Fibroblast of lung (primary cell): Measurements from ENCODE around the gene CCNT1.
"Not testable (repeated sequence)": the region's sequence is repeated elsewhere in the genome, so short reads cannot be mapped to it uniquely, and the experiment has no call there.

Experiments
- EZH2 ChIP-seq: IDR thresholded peaks from 2 replicates; pipeline ENCODE4 v1.5.1; 2012; ENCODE audit warnings: low read length, control low read depth, mild to moderate bottlenecking; ENCODE audit errors: missing control alignments
- TF ChIP-seq, protein P1 (sequence below), 2 donors: IDR thresholded peaks in 1 of 2; conservative IDR thresholded peaks in 1 of 2; 1 replicate in 1 of 2; 2 replicates in 1 of 2; pipeline ENCODE4 v1.5.1; 2011 to 2012; ENCODE audit warnings: low read length in 2 of 2, control low read depth in 1 of 2, inconsistent platforms in 1 of 2, low read depth in 1 of 2, mild to moderate bottlenecking in 1 of 2

DNA sequence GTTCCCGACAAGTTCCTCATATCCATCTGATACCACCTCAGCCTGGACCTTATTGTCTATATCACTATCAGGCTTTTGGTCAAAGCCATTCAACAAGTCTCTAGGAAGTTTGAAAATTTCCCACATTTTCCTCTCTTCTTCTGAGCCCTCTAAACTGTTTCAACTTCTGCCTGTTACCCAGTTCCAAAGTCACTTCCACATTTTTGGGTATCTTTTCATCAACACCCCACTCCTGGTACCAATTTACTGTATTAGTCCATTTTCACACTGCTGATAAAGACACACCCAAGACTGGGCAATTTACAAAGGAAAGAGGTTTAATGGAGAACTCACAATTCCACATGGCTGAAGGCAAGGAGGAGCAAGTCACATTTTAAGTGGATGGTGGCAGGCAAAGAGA lies 4.2 kb upstream of the CCNT1 start:
- TF ChIP-seq, protein P1, sequence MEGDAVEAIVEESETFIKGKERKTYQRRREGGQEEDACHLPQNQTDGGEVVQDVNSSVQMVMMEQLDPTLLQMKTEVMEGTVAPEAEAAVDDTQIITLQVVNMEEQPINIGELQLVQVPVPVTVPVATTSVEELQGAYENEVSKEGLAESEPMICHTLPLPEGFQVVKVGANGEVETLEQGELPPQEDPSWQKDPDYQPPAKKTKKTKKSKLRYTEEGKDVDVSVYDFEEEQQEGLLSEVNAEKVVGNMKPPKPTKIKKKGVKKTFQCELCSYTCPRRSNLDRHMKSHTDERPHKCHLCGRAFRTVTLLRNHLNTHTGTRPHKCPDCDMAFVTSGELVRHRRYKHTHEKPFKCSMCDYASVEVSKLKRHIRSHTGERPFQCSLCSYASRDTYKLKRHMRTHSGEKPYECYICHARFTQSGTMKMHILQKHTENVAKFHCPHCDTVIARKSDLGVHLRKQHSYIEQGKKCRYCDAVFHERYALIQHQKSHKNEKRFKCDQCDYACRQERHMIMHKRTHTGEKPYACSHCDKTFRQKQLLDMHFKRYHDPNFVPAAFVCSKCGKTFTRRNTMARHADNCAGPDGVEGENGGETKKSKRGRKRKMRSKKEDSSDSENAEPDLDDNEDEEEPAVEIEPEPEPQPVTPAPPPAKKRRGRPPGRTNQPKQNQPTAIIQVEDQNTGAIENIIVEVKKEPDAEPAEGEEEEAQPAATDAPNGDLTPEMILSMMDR (conservative IDR thresholded peaks at IDR 0.05 in 1 of 2, IDR thresholded peaks at IDR 0.05 in 1 of 2; ENCODE audit: low read depth in 1 of 2, low read length in 2 of 2) = not testable (repeated sequence)
- TF ChIP-seq EZH2 = not testable (repeated sequence)
